ENCODE results near the gene CDKN2A.
"Not testable (repeated sequence)": the region's sequence is repeated elsewhere in the genome, so short reads cannot be mapped to it uniquely, and the experiment has no call there.

Gene CDKN2A

GRCh38 chr9:21976334-21976875 lies 17.8 kb downstream of the CDKN2A start:
- no peak for DNase-seq

GRCh38 chr9:21974722-21975409 lies 19.3 kb downstream of the CDKN2A start:
- DNase-seq = peak; percentile 34

- DNase-seq = no peak
Measured at GRCh38 chr9:21974343-21974721, 19.9 kb downstream of the CDKN2A start.

- DNase-seq = no peak
Measured at GRCh38 chr9:21972361-21972760, 21.8 kb downstream of the CDKN2A start.

GRCh38 chr9:21970800-21971640 lies 23.2 kb downstream of the CDKN2A start:
- DNase-seq = no peak

- no peak for DNase-seq
Measured at GRCh38 chr9:21969951-21970799, 24.0 kb downstream of the CDKN2A start.

- DNase-seq = no peak
Measured at GRCh38 chr9:21969011-21969940, 24.9 kb downstream of the CDKN2A start.

- no peak for DNase-seq
Measured at GRCh38 chr9:21968331-21969010, 25.7 kb downstream of the CDKN2A start.

GRCh38 chr9:21967702-21968101 lies 26.5 kb downstream of the CDKN2A start:
- no peak for DNase-seq

- DNase-seq = no peak
Measured at GRCh38 chr9:21967169-21967568, 27.0 kb downstream of the CDKN2A start.

GRCh38 chr9:21966140-21966851 lies 27.9 kb downstream of the CDKN2A start:
- no peak for DNase-seq

- peak; percentile 28 for DNase-seq
Measured at GRCh38 chr9:21965401-21965951, 28.7 kb downstream of the CDKN2A start.

GRCh38 chr9:21964925-21965385 lies 29.2 kb downstream of the CDKN2A start:
- peak; percentile 66 for DNase-seq

GRCh38 chr9:21961569-21961968 lies 32.6 kb downstream of the CDKN2A start:
- DNase-seq = no peak

- DNase-seq = not testable (repeated sequence)
Measured at GRCh38 chr9:21959268-21959667, 34.9 kb downstream of the CDKN2A start.

GRCh38 chr9:21958833-21959232 lies 35.4 kb downstream of the CDKN2A start:
- no peak for DNase-seq

- no peak for DNase-seq
Measured at GRCh38 chr9:21945606-21946005, 48.6 kb downstream of the CDKN2A start.

- DNase-seq = no peak
Measured at GRCh38 chr9:21943464-21943863, 50.7 kb downstream of the CDKN2A start.

GRCh38 chr9:21941337-21941995 lies 52.7 kb downstream of the CDKN2A start:
- no peak for DNase-seq
